OCI-LY1 (cell line): ENCODE results near the gene MBNL2.

Experiments used
- H2AFZ ChIP-seq: fragments of 200-600 bp; sonication (generic), shearing (Covaris generic); 2 replicates; pipeline ENCODE4 v1.6.0; 2014; ENCODE audit warnings: antibody characterized with exemption, mild to moderate bottlenecking, low read length
- H3F3A ChIP-seq: fragments of 200-600 bp; sonication (generic), shearing (Covaris generic); 2 replicates; pipeline ENCODE4 v1.6.0; 2014; ENCODE audit warnings: mild to moderate bottlenecking, antibody characterized with exemption, low read length, moderate library complexity; ENCODE audit not compliant: insufficient read depth
- H3K27ac ChIP-seq: fragments of 200-600 bp; sonication (generic); 2 replicates; pipeline ENCODE4 v1.5.1; 2014; ENCODE audit warnings: low read length, mixed run types, mild to moderate bottlenecking, low read depth; ENCODE audit not compliant: poor library complexity, severe bottlenecking
- H3K27me3 ChIP-seq: fragments of 200-600 bp; sonication (generic); 2 replicates; pipeline ENCODE4 v1.6.0; 2014; ENCODE audit warnings: antibody characterized with exemption, mild to moderate bottlenecking, low read length, moderate library complexity; ENCODE audit not compliant: insufficient read depth
- H3K36me3 ChIP-seq: fragments of 200-600 bp; sonication (generic); 2 replicates; pipeline ENCODE4 v1.6.1; 2014; ENCODE audit warnings: mild to moderate bottlenecking, antibody characterized with exemption, low read length, moderate library complexity, mixed read lengths; ENCODE audit not compliant: insufficient read depth
- H3K4me1 ChIP-seq: fragments of 200-600 bp; sonication (generic); 2 replicates; pipeline ENCODE4 v1.5.1; 2014; ENCODE audit warnings: mild to moderate bottlenecking, low read length, moderate library complexity; ENCODE audit not compliant: insufficient read depth, severe bottlenecking
- H3K4me2 ChIP-seq: fragments of 200-600 bp; sonication (generic), shearing (Covaris generic); 2 replicates; pipeline ENCODE4 v1.6.1; 2014; ENCODE audit warnings: low read length
- H3K4me3 ChIP-seq: fragments of 200-600 bp; sonication (generic); 2 replicates; pipeline ENCODE4 v1.5.1; 2014; ENCODE audit warnings: low read length, low read depth, mild to moderate bottlenecking, mixed read lengths; ENCODE audit not compliant: poor library complexity, severe bottlenecking
- H3K79me2 ChIP-seq: fragments of 200-600 bp; shearing (Covaris generic); 2 replicates; pipeline ENCODE4 v1.6.1; 2016; ENCODE audit warnings: mixed run types, low read length, mixed read lengths; ENCODE audit not compliant: insufficient read depth
- H3K9ac ChIP-seq: fragments of 200-600 bp; sonication (generic), shearing (Covaris generic); 2 replicates; pipeline ENCODE4 v1.6.1; 2014; ENCODE audit warnings: mild to moderate bottlenecking, low read length, mixed read lengths
- H3K9me2 ChIP-seq: fragments of 200-600 bp; sonication (generic), shearing (Covaris generic); 2 replicates; pipeline ENCODE4 v1.6.1; 2014; ENCODE audit warnings: low read depth, mild to moderate bottlenecking, low read length, mixed read lengths
- H3K9me3 ChIP-seq: fragments of 200-600 bp; shearing (Covaris generic); 2 replicates; pipeline ENCODE4 v1.6.1; 2014; ENCODE audit warnings: low read length, mixed read lengths
- H4K20me1 ChIP-seq: fragments of 200-600 bp; sonication (generic), shearing (Covaris generic); 2 replicates; pipeline ENCODE4 v1.6.0; 2016; ENCODE audit warnings: mild to moderate bottlenecking, low read length; ENCODE audit not compliant: insufficient read depth
- EZH2 ChIP-seq: fragments of 200-600 bp; sonication (generic), shearing (Covaris generic); IDR thresholded peaks from 2 replicates; pipeline ENCODE4 v1.8.0; 2017; ENCODE audit warnings: borderline replicate concordance, mixed run types, mild to moderate bottlenecking, antibody characterized with exemption, low read length, moderate library complexity, mixed read lengths
- TF ChIP-seq, protein P1 (sequence below): fragments of 200-600 bp; sonication (generic), shearing (Covaris generic); IDR thresholded peaks from 2 replicates; pipeline ENCODE4 v1.5.1; 2017; ENCODE audit warnings: mild to moderate bottlenecking, antibody characterized with exemption, low read length, moderate library complexity, mixed read lengths

The MBNL2 gene

GRCh38 chr13:97211300-97211699, 10.8 kb upstream of the MBNL2 start:
- TF ChIP-seq, protein P1, sequence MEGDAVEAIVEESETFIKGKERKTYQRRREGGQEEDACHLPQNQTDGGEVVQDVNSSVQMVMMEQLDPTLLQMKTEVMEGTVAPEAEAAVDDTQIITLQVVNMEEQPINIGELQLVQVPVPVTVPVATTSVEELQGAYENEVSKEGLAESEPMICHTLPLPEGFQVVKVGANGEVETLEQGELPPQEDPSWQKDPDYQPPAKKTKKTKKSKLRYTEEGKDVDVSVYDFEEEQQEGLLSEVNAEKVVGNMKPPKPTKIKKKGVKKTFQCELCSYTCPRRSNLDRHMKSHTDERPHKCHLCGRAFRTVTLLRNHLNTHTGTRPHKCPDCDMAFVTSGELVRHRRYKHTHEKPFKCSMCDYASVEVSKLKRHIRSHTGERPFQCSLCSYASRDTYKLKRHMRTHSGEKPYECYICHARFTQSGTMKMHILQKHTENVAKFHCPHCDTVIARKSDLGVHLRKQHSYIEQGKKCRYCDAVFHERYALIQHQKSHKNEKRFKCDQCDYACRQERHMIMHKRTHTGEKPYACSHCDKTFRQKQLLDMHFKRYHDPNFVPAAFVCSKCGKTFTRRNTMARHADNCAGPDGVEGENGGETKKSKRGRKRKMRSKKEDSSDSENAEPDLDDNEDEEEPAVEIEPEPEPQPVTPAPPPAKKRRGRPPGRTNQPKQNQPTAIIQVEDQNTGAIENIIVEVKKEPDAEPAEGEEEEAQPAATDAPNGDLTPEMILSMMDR, result no peak
- TF ChIP-seq EZH2, result no peak
- no peak overlapping the region for H3K9ac ChIP-seq
- H3K9me2 ChIP-seq, result no peaks in the 10 kb centered on the region
- no peak overlapping the region for H3K4me2 ChIP-seq
- no peak overlapping the region for H3K27ac ChIP-seq
- no peaks in the 10 kb centered on the region for H3F3A ChIP-seq
- no peaks in the 10 kb centered on the region for H4K20me1 ChIP-seq
- H3K27me3 ChIP-seq, result no peaks in the 10 kb centered on the region
- no peaks in the 10 kb centered on the region for H3K79me2 ChIP-seq
- H2AFZ ChIP-seq, result no peak overlapping the region
- H3K9me3 ChIP-seq, result no peaks in the 10 kb centered on the region
- no peak overlapping the region for H3K4me3 ChIP-seq
- peaks cover 9% of the 10 kb centered on the region for H3K4me1 ChIP-seq
- no peaks in the 10 kb centered on the region for H3K36me3 ChIP-seq

GRCh38 chr13:97212004-97212403, 10.1 kb upstream of the MBNL2 start:
- no peaks in the 10 kb centered on the region for H3K79me2 ChIP-seq
- H3K9me2 ChIP-seq, result no peaks in the 10 kb centered on the region
- H3K9me3 ChIP-seq, result no peaks in the 10 kb centered on the region
- TF ChIP-seq EZH2, result no peak
- H3K4me1 ChIP-seq, result peaks cover 9% of the 10 kb centered on the region
- no peaks in the 10 kb centered on the region for H4K20me1 ChIP-seq
- H3K36me3 ChIP-seq, result no peaks in the 10 kb centered on the region
- H3K4me2 ChIP-seq, result no peak overlapping the region
- no peak overlapping the region for H3K9ac ChIP-seq
- H3F3A ChIP-seq, result no peaks in the 10 kb centered on the region
- no peak overlapping the region for H2AFZ ChIP-seq
- H3K4me3 ChIP-seq, result no peak overlapping the region
- no peak overlapping the region for H3K27ac ChIP-seq
- no peaks in the 10 kb centered on the region for H3K27me3 ChIP-seq

DNA sequence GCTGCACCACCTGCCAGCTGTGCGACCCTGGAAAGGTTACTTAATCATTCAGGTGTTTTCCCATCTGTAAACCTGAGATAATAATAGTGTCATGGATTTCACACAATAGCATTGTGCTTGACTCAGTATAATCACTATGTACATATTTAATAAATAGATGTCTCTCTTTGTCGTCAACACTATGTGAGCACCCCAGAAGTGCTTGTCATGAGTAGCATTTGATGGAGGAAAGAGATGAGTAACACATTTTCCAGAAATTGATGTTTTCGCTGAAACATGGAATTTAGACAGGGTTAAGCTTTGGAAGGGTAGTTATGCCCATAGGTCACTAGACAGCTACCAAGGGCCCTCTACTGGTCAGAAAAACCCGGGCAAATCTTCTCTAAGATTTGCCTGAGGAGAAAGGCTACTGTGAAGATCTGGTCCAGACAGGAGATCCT, 9.5 kb upstream of the MBNL2 start:
- Histone ChIP-seq H3K79me2 (no peaks in the 10 kb centered on the region), H3K27ac (no peak overlapping the region), H3K4me1 (peaks cover 9% of the 10 kb centered on the region), H3F3A (no peaks in the 10 kb centered on the region), H4K20me1 (no peaks in the 10 kb centered on the region), H2AFZ (no peak overlapping the region), H3K9me2 (no peaks in the 10 kb centered on the region), H3K4me2 (no peak overlapping the region), H3K4me3 (no peak overlapping the region), H3K9me3 (no peaks in the 10 kb centered on the region), H3K36me3 (no peaks in the 10 kb centered on the region), H3K9ac (no peak overlapping the region), H3K27me3 (no peaks in the 10 kb centered on the region)
- TF ChIP-seq, protein P1, result peak; percentile 71
- TF ChIP-seq EZH2, result no peak

GRCh38 chr13:97214921-97215320, 7.2 kb upstream of the MBNL2 start:
- H3K27ac ChIP-seq, result no peak overlapping the region
- H3K9me2 ChIP-seq, result no peaks in the 10 kb centered on the region
- no peaks in the 10 kb centered on the region for H3K27me3 ChIP-seq
- H3K9me3 ChIP-seq, result no peaks in the 10 kb centered on the region
- no peaks in the 10 kb centered on the region for H3K36me3 ChIP-seq
- H4K20me1 ChIP-seq, result no peaks in the 10 kb centered on the region
- no peaks in the 10 kb centered on the region for H3F3A ChIP-seq
- no peak overlapping the region for H2AFZ ChIP-seq
- H3K4me1 ChIP-seq, result peaks cover 9% of the 10 kb centered on the region
- no peak overlapping the region for H3K9ac ChIP-seq
- H3K4me2 ChIP-seq, result no peak overlapping the region
- TF ChIP-seq, protein P1, result no peak
- TF ChIP-seq EZH2, result no peak
- no peaks in the 10 kb centered on the region for H3K79me2 ChIP-seq
- no peak overlapping the region for H3K4me3 ChIP-seq
